ENCODE results near the gene ZC3H4.

The ZC3H4 gene

DNA sequence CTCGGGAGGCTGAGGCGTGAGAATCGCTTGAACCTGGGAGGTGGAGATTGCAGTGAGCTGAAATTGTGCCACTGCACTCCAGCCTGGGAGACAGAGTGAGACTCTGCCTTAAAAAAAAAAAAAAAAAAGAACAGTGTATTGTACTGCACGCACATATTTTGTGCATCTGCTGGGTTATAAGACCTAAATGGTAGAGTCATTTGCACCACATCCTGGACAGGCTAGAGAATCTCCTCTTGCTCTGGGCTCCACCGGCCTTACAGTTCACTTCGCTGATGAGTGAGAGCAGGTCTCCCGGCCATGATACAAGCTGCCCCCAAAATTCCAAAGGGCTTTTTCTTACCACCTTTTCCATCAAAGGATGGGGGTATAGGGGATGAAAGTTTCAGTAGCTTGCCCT is 9.8 kb upstream of the ZC3H4 start:
- Mint-ChIP-seq H3K27me3 (peaks cover 2% of the 10 kb centered on the region), H3K27ac (no peak overlapping the region), H3K4me3 (no peak overlapping the region), H3K36me3 (ENCODE audit: low read depth) (peaks cover 7% of the 10 kb centered on the region), H3K9me3 (no peaks in the 10 kb centered on the region), H3K4me1 (no peaks in the 10 kb centered on the region)
- no peak for ATAC-seq
- DNase-seq = no peak

DNA sequence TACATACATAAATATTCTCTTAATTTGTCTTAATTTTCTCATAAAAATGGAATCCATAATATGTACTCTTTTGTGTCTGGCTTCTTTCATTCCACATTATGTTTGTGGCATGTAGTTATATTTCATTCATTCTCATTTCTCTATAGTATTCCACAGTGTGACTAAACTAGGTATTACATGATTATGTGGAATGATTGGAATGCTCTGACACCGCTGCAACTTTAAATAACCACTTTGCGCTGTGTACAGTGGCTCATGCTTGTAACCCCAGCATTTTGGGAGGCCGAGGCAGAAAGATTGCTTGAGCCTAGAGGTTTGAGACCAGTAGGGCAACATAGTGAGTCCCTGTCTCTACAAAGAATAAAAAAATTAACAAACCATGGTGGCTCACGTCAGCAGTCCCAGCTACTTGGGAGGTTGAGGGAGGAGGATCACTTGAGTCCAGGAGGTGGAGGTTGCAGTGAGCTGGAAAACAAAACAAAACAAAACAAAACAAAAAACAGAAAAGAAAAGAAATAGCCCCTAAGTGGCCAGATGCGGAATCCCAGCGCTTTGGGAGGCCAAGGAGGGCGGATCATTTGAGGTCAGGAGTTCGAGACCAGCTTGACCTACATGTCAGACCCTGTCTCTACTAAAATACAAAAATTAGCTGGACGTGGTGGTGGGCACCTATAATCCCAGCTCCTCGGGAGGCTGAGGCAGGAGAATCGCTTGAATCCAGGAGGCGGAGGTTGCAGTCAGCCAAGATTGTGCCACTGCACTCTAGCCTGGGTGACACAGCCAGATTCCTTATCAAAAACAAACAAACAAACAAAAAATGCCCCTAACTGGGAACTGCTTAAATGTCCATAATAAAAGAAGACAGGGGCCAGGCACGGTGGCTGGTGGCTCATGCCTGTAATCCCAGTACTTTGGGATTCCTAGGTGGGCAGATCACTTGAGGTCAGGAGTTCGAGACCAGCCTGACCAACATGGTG is 9.1 kb upstream of the ZC3H4 start:
- Mint-ChIP-seq H3K4me3 (no peak overlapping the region), H3K27ac (no peak overlapping the region), H3K4me1 (no peaks in the 10 kb centered on the region), H3K36me3 (ENCODE audit: low read depth) (peaks cover 2% of the 10 kb centered on the region), H3K9me3 (no peaks in the 10 kb centered on the region), H3K27me3 (peaks cover 2% of the 10 kb centered on the region)
- ATAC-seq (no peak), DNase-seq (no peak)

DNA sequence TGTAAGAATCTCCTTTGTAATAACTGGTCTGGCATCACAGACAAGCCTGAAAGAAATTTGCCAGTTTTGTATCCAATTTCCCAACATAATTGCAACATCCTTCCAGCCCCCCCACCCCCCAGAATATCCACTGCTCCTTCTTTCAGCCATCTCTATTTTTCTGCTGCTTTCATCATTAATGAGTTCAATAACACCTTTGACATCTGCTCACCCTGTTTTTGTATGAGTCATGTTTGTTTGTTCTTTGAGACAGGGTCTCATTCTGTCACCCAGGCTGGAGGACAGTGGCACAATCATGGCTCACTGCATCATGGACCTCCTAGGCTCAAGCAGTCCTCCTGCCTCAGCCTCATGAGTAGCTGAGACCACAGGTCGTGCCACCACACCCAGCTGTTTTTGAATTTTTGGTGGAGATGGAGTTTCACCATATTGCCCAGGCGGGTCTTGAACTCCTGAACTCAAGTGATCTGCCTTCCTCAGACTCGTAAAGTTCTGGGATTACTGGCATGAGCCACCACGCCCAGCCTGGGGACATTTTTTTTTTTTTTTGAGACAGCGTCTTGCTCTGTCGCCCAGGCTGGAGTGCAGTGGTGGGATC is 7.0 kb upstream of the ZC3H4 start:
- Mint-ChIP-seq H3K4me1 (no peaks in the 10 kb centered on the region), H3K27me3 (peaks cover 2% of the 10 kb centered on the region), H3K36me3 (ENCODE audit: low read depth) (peaks cover 2% of the 10 kb centered on the region), H3K4me3 (no peak overlapping the region), H3K27ac (no peak overlapping the region), H3K9me3 (no peaks in the 10 kb centered on the region)
- DNase-seq (no peak), ATAC-seq (no peak)

DNA sequence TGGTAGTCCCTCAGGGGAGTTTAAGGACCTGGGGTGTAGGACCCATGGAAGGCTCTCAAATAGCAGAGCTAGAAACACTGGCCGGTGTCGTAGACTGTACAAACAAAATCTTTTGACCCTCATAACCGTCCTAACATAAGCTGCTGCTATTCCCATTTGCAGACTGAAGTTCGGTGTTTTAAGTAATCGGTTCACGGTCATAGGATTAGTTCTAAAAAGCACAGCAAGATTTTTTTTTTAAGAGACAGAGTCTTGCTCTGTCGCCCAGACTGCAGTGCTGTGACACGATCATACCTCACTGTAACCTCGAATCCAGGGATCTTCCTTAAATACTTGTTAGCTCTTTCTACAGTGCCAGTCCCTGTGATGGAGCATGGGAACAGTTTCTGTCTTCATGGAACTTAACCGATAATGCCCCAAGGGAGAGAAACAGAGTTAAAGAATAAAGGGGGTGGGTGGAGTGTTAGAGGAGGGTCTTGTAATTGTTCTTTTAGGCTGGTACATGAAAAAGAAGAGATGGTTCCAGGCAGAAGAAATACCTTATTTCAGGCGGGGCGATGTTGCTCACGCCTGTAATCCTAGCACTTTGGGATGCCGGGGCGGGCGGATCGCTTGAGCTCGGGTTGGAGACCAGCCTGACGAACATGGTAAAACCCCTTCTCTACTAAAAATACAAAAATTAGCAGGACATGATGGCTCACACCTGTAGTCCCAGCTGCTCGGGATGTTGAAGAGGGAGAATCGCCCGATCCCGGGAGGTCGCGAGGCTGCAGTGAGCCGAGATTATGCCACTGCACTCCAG is 475 bp upstream of the ZC3H4 start:
- peaks cover 2% of the 10 kb centered on the region for H3K27me3 Mint-ChIP-seq
- no peak for ATAC-seq
- H3K36me3 Mint-ChIP-seq (ENCODE audit: low read depth) = peaks cover 26% of the 10 kb centered on the region
- peak overlapping the region; percentile 98 for H3K27ac Mint-ChIP-seq
- peaks cover 24% of the 10 kb centered on the region for H3K4me1 Mint-ChIP-seq
- no peak for DNase-seq
- no peaks in the 10 kb centered on the region for H3K9me3 Mint-ChIP-seq
- H3K4me3 Mint-ChIP-seq = peak overlapping the region; percentile 93

DNA sequence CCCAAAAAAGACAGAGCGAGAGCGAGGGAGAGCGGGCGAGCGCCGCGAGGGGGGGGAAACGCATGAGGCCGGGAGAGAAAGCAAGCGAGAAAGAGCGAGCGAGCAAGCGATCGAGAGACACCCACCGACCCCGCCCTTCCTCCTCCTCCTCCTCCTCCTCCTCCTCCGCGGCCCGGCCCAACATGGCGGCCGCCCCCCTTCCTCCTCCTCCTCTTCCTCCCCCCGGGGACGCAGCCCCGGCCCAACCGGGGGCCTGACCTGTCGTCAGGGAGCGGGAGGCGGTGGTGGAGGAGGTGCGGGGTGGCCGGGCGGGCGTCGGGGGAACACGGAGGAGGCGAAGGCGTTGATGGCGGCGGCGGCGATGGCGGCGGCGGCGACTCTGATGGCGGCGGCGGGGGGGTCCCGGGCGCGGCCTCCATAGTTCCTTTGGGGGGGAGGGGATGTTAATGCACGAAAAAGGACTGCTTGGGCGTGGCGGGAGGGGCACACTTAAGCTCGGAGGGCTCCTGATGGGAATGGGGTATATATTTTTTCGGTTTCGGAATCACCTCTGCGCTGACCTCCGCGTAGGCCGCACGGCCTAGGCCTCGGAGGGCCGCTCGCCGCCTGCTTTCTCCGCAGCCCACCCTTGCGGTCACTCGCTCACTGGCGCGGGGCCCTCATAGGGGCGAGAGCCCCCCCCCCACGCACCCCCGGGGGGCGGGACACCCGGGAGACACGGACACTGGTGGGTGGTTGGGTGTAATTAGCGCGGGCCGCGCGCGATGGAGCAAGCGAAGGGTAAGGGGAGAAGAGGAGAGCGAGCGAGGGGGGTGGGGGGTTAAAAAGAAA is 1.2 kb downstream of the ZC3H4 start:
- Mint-ChIP-seq H3K27ac (peak overlapping the region; percentile 98), H3K4me3 (peak overlapping the region; percentile 93), H3K36me3 (ENCODE audit: low read depth) (peaks cover 37% of the 10 kb centered on the region), H3K9me3 (no peaks in the 10 kb centered on the region), H3K27me3 (peaks cover 2% of the 10 kb centered on the region), H3K4me1 (peaks cover 41% of the 10 kb centered on the region)
- ATAC-seq (peak; percentile 25), DNase-seq (peak; percentile 85)

DNA sequence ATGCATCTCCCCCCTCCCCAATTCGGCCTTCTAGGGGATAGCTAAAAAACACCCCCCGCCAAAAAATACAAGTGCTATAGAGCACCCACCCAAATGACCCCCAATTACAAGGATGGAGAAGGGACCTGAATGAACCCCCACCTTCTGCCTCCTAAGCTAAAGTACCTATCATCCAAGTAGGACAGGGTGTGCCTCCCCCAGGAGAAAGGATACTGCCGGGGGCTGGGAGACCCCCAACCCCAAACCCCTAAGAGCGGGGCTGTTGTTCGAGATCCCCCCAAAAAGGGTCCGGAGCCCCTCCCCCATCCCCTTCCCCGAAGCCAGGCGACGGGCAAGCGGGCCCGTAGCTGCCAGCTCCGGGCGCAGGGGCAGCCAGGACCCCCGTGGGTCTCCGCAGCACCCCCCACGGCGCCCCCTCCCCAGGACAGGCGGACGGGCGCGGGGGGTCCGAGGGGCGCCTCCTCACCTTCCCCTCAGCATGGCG is 1.9 kb downstream of the ZC3H4 start:
- peak overlapping the region; percentile 93 for H3K4me3 Mint-ChIP-seq
- H3K4me1 Mint-ChIP-seq = peaks cover 47% of the 10 kb centered on the region
- peaks cover 43% of the 10 kb centered on the region for H3K36me3 Mint-ChIP-seq (ENCODE audit: low read depth)
- no peak for DNase-seq
- peaks cover 2% of the 10 kb centered on the region for H3K27me3 Mint-ChIP-seq
- no peaks in the 10 kb centered on the region for H3K9me3 Mint-ChIP-seq
- H3K27ac Mint-ChIP-seq = peak overlapping the region; percentile 98
- ATAC-seq = no peak

DNA sequence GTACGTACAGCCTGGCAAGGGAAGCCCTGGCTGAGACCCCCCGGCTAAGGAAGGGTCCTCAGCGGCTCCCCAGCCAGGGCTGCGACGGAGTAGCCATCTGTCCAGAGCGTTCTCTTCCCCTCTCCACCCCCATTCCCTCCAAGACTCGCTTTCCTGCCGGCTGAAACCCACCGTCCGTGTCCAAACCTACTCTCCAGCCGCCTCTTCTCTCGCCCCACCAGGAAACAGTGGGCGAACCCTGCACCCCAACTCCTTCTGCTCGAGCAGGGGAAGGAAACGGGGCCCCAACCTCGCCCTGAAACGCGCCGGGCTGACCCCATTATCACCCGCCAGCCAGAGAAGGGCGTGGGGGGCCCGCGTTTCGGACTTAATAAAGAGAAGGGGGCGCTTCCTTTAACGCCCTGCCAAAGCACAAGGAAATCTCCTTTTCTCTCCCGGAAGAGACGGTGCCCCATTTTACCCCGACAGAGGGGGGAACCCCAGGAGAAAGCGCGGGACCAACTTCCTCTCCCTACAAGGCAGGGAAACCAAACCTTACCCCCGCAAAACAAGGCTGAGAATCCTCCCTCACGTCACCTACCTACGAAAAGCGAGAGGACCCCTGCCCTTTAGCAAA is 2.5 kb downstream of the ZC3H4 start:
- H3K4me3 Mint-ChIP-seq = peak overlapping the region; percentile 93
- peak overlapping the region; percentile 98 for H3K27ac Mint-ChIP-seq
- H3K4me1 Mint-ChIP-seq = peaks cover 53% of the 10 kb centered on the region
- H3K27me3 Mint-ChIP-seq = peaks cover 2% of the 10 kb centered on the region
- H3K36me3 Mint-ChIP-seq (ENCODE audit: low read depth) = peaks cover 43% of the 10 kb centered on the region
- H3K9me3 Mint-ChIP-seq = no peaks in the 10 kb centered on the region
- DNase-seq (peak; percentile 64), ATAC-seq (no peak)

DNA sequence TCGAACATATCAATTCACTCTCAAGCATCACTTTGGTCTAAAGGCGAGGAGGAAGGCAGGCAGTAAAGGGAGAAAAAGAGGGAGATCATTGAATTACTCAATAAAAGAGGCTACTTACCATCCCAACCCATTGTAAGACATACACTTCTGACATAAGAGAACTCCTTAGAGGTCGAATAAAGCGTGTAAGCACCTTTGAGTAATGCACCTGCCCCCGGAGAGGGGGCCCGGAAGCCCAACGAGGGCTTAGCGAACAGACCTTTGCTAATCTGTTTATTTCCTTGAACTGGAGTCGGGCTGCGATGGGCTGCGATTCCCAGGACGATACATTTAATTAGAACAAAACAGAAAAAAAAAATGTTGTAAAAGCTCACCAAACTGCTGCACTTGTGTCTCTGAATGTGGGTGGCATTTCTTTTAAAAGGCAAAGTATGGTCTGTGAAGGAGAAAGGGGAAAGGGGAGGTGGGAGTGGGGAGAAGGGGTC is 3.0 kb downstream of the ZC3H4 start:
- no peak for ATAC-seq
- peaks cover 59% of the 10 kb centered on the region for H3K4me1 Mint-ChIP-seq
- peaks cover 2% of the 10 kb centered on the region for H3K27me3 Mint-ChIP-seq
- H3K9me3 Mint-ChIP-seq = no peaks in the 10 kb centered on the region
- DNase-seq = peak; percentile 42
- peak overlapping the region; percentile 93 for H3K4me3 Mint-ChIP-seq
- H3K27ac Mint-ChIP-seq = peak overlapping the region; percentile 98
- peaks cover 49% of the 10 kb centered on the region for H3K36me3 Mint-ChIP-seq (ENCODE audit: low read depth)

DNA sequence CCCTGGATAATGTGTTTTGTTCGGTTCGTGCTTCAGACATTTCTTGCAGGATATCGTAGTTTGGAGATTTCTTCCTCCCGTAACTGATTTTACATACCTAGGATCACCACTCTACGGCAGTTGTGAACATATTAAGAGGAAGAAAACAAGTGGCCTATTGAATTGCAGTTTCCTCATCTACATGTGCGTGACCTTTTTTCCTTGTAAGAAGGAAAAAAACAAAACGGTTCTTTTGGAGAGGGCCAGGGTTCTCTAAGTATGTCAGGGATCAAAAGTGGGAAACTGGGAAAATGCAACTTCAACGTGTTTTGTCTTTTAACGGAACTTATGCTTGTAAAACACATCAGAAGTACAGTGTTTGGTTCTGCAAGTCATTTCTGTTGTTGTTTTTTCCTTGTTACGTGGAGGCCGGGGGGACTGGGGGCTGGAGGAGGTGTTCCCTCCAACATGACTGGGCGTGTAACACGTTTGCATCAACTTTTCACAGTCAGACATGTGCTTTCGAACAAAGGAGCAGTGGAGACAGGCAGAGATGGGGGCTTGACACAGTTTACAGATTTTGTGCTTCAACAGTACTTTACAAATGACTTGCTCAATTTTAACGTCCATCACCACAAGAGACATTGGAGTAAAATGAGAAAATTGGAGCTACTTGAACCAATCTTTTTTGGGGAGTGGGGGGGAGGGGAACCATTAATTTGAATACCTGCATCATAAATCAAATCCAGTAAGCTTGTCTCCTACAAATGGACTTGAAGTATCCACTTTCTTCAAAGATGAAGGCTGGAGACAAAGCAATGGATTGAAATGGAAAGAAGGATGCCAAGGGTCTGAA is 3.8 kb downstream of the ZC3H4 start:
- peaks cover 52% of the 10 kb centered on the region for H3K36me3 Mint-ChIP-seq (ENCODE audit: low read depth)
- ATAC-seq (no peak), DNase-seq (peak; percentile 56)
- H3K4me1 Mint-ChIP-seq = peaks cover 63% of the 10 kb centered on the region
- H3K27ac Mint-ChIP-seq = peak overlapping the region; percentile 98
- peaks cover 2% of the 10 kb centered on the region for H3K27me3 Mint-ChIP-seq
- H3K4me3 Mint-ChIP-seq = peak overlapping the region; percentile 93
- H3K9me3 Mint-ChIP-seq = no peaks in the 10 kb centered on the region

DNA sequence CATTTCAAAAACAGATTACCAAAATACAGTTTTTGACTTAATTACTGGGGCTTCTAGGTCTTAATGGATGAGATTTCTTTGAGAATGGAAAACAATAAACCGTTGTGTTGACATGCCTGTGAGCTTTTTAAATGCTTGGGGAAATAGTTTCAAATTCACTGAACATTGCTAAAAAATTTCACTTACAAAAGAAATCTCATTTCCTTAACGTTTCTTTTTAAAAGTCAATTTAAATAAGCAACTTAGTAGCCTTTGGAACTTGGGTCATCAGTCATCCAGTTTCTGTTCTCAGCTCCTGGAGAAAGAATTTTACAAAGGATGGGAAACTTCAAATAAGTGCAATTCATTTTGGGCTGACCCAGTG is 4.4 kb downstream of the ZC3H4 start:
- DNase-seq = no peak
- Mint-ChIP-seq H3K27ac (peak overlapping the region; percentile 98), H3K27me3 (peaks cover 2% of the 10 kb centered on the region), H3K4me1 (peaks cover 62% of the 10 kb centered on the region), H3K9me3 (no peaks in the 10 kb centered on the region), H3K36me3 (ENCODE audit: low read depth) (peaks cover 58% of the 10 kb centered on the region), H3K4me3 (peak overlapping the region; percentile 93)
- no peak for ATAC-seq

DNA sequence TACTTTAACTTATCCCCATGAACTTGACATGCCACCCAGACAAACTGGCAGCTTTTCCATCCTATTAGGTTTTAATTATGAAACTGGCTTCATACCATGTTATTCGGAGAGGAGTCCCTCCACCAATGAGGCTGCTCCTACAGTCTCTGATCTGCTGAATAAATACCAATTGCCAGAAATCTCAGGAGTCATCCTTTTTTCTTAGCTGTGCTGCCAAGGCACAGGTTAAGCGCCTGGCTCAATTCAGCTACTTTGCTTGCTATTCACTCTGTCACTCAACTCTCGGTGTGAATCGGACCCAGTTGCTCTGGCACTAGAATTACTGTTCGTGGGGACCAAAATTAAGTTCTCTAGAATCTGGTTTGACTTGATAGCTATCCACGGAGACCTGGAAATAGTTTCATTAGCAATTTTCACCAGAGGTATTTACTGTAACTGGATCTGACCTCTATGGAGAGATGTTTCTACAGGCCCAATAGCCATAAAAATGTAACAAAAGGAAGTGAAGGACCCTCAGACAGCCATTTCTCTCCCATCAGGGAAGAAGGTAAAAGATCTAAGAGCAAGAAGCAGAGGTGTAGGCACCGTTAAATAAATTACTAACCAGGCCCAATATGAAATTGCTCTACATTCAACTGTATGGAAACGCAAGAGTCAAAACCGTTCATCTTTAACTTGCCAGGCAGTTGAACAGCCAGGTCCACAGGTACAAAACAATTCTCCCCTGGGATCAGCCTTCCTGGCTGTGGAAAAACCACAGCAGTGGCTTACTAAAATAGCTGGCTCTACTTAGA is 5.4 kb downstream of the ZC3H4 start:
- H3K4me1 Mint-ChIP-seq = peaks cover 57% of the 10 kb centered on the region
- H3K4me3 Mint-ChIP-seq = peak overlapping the region; percentile 93
- no peak for ATAC-seq
- no peak for DNase-seq
- H3K36me3 Mint-ChIP-seq (ENCODE audit: low read depth) = peaks cover 58% of the 10 kb centered on the region
- no peaks in the 10 kb centered on the region for H3K9me3 Mint-ChIP-seq
- peaks cover 2% of the 10 kb centered on the region for H3K27me3 Mint-ChIP-seq
- H3K27ac Mint-ChIP-seq = peak overlapping the region; percentile 98
